T-helper 2 cell treated with Interferon-gamma antibody and Interleukin-4, amounts not matched to agents 100 ng/mL and 5 ng/mL, for 36 hours (primary cell): ENCODE results near the gene SEMA3B. TPM values are rescaled to one million over a fixed set of nuclear protein-coding genes. Genes with fewer than 3 reads are reported as not detected.
"Not testable (repeated sequence)": the region's sequence is repeated elsewhere in the genome, so short reads cannot be mapped to it uniquely, and the experiment has no call there.

Experiments used
- intact Hi-C: fragments of 100-400 bp; cut with micrococcal nuclease; formaldehyde crosslinking; loops from one replicate; pipeline ENCODE4 v1.15.1; 2023
- total RNA-seq: library from RNA; stranded (reverse); gene quantifications from 2 replicates; pipeline ENCODE4 v1.2.3, GENCODE V29; 2022

SEMA3B gene
- total RNA-seq, 1 donor from 2014 or later, result 0.30 TPM

GRCh38 chr3:50237133-50237651 is 31.8 kb upstream of the SEMA3B start:
- intact Hi-C loops, result loop anchor here (5.0 to 10.0 kb wide), 4 partner anchors 302 to 1148 kb away; partner anchors contain the start of genes APEH, CISH and MANF

GRCh38 chr3:50237754-50238548 is 31.0 kb upstream of the SEMA3B start:
- intact Hi-C loops, result loop anchor here (1.0 to 10.0 kb wide), 7 partner anchors 8 to 1147 kb away; partner anchors contain the start of genes APEH, CISH and MANF

- intact Hi-C loops, result loop anchor here (1.0 to 10.0 kb wide), 7 partner anchors 8 to 1146 kb away; partner anchors contain the start of genes APEH, CISH and MANF
Measured at GRCh38 chr3:50238549-50239026, 30.4 kb upstream of the SEMA3B start.

GRCh38 chr3:50239649-50240048 is 29.3 kb upstream of the SEMA3B start:
- intact Hi-C loops, result loop anchor here (5.0 to 10.0 kb wide), 4 partner anchors 305 to 1145 kb away; partner anchors contain the start of genes APEH, CISH and MANF

GRCh38 chr3:50241163-50241562 is 27.8 kb upstream of the SEMA3B start:
- intact Hi-C loops, result no loop called here

- intact Hi-C loops, result no loop called here
Measured at GRCh38 chr3:50241713-50242380, 27.1 kb upstream of the SEMA3B start.

GRCh38 chr3:50242381-50242770 is 26.6 kb upstream of the SEMA3B start:
- intact Hi-C loops, result no loop called here

GRCh38 chr3:50242851-50243542 is 25.9 kb upstream of the SEMA3B start:
- intact Hi-C loops, result no loop called here

GRCh38 chr3:50243543-50243895 is 25.4 kb upstream of the SEMA3B start:
- intact Hi-C loops, result no loop called here

- intact Hi-C loops, result not testable (repeated sequence)
Measured at GRCh38 chr3:50244813-50245212, 24.1 kb upstream of the SEMA3B start.

GRCh38 chr3:50245251-50245745 is 23.6 kb upstream of the SEMA3B start:
- intact Hi-C loops, result no loop called here

GRCh38 chr3:50245831-50246516 is 23.0 kb upstream of the SEMA3B start:
- intact Hi-C loops, result loop anchor here (1.0 kb wide), 5 partner anchors 8 to 52 kb away; no protein-coding TSS in a partner anchor

GRCh38 chr3:50246517-50246954 is 22.4 kb upstream of the SEMA3B start:
- intact Hi-C loops, result loop anchor here (1.0 kb wide), 5 partner anchors 8 to 52 kb away; no protein-coding TSS in a partner anchor

- intact Hi-C loops, result no loop called here
Measured at GRCh38 chr3:50248387-50248786, 20.6 kb upstream of the SEMA3B start.

- intact Hi-C loops, result no loop called here
Measured at GRCh38 chr3:50249457-50249856, 19.5 kb upstream of the SEMA3B start.

- intact Hi-C loops, result no loop called here
Measured at GRCh38 chr3:50250514-50250913, 18.4 kb upstream of the SEMA3B start.

- intact Hi-C loops, result no loop called here
Measured at GRCh38 chr3:50251220-50251619, 17.7 kb upstream of the SEMA3B start.

- intact Hi-C loops, result no loop called here
Measured at GRCh38 chr3:50254577-50255250, 14.2 kb upstream of the SEMA3B start.

GRCh38 chr3:50255251-50255615 is 13.7 kb upstream of the SEMA3B start:
- intact Hi-C loops, result no loop called here
